Muscle layer of duodenum (tissue), 2 donors: ENCODE data around the gene TMEM132C.

Experiments
- H3K27ac ChIP-seq: one replicate; pipeline ENCODE4 v1.7.0; 2013; ENCODE audit warnings: mild to moderate bottlenecking, low read length
- H3K27me3 ChIP-seq: one replicate; pipeline ENCODE4 v1.7.0; 2013; ENCODE audit warnings: low read depth, mild to moderate bottlenecking, control low read depth, low read length
- H3K36me3 ChIP-seq, 2 donors: one replicate each; pipeline ENCODE4 v1.7.0; 2013; ENCODE audit warnings: low read length in 2 of 2, control low read depth in 1 of 2, mild to moderate bottlenecking in 1 of 2; ENCODE audit not compliant: insufficient read depth in 2 of 2, control insufficient read depth in 1 of 2
- H3K4me1 ChIP-seq, 2 donors: one replicate each; pipeline ENCODE4 v1.7.0; 2013; ENCODE audit warnings: low read length in 2 of 2, mild to moderate bottlenecking in 2 of 2, control low read depth in 1 of 2, moderate library complexity in 1 of 2; ENCODE audit not compliant: insufficient read depth in 2 of 2, control insufficient read depth in 1 of 2
- H3K4me3 ChIP-seq, 2 donors: one replicate each; pipeline ENCODE4 v1.7.0; 2013; ENCODE audit warnings: low read length in 2 of 2, low read depth in 1 of 2, mild to moderate bottlenecking in 1 of 2
- H3K9me3 ChIP-seq, 2 donors: one replicate each; pipeline ENCODE4 v1.7.0; 2013; ENCODE audit warnings: low read length in 2 of 2, control low read depth in 1 of 2, mild to moderate bottlenecking in 1 of 2; ENCODE audit not compliant: control insufficient read depth in 1 of 2
- donor health status: healthy.

The TMEM132C gene

DNA sequence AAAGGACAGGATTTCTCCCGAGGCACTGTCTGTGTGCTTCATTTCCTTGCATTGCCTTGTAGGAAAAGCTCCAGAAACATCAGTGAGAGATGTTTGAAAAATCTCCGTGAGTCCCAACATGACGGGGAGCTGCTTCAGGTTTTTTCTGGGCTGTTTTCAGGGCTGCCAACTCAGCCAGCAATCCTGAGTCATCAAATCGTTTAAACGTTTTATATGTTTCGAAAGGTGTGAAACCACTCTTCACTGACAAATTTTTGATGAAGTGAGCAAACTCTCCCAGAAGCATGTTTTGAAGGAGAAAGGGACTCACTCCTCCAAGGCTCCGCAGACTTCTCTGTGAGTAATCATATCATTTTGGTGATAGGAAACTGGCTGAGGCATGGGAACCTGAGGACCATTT lies 240.5 kb downstream of the TMEM132C start:
- no peaks in the 10 kb centered on the region for H3K27me3 ChIP-seq
- peaks cover 3 to 39% of the 10 kb centered on the region in 2 donors for H3K9me3 ChIP-seq
- H3K4me3 ChIP-seq: no peak overlapping the region
- no peak overlapping the region for H3K27ac ChIP-seq
- H3K36me3 ChIP-seq: no peaks in the 10 kb centered on the region
- no peaks in the 10 kb centered on the region for H3K4me1 ChIP-seq

DNA sequence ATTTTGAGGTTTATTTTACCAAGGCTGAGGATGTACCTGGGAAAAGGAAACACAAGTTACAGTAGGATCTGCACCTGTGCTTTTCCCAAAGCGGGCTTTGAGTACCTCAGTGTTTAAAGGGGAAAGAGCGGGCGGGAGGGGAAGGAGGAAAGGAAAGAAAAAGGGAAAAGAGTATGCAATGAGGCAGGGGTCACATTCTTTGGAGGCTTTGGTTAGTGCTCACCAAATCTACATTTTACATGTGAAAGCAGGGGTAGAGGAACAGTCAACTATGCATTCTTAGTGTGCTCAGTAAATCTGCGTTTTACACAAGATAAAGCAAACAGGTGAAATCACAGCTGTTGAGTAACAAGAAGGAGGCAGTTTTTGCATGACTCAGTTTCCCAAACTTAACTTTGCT lies 242.2 kb downstream of the TMEM132C start:
- H3K36me3 ChIP-seq: no peaks in the 10 kb centered on the region
- H3K27ac ChIP-seq: no peak overlapping the region
- no peaks in the 10 kb centered on the region for H3K4me1 ChIP-seq
- H3K27me3 ChIP-seq: no peaks in the 10 kb centered on the region
- peaks cover 3 to 39% of the 10 kb centered on the region in 2 donors for H3K9me3 ChIP-seq
- no peak overlapping the region for H3K4me3 ChIP-seq

- no peak overlapping the region for H3K27ac ChIP-seq
- peaks cover 0 to 28% of the 10 kb centered on the region in 2 donors for H3K9me3 ChIP-seq
- no peaks in the 10 kb centered on the region for H3K27me3 ChIP-seq
- no peaks in the 10 kb centered on the region for H3K36me3 ChIP-seq
- H3K4me1 ChIP-seq: no peaks in the 10 kb centered on the region
- H3K4me3 ChIP-seq: no peak overlapping the region
Observed at GRCh38 chr12:128510511-128510910, 243.5 kb downstream of the TMEM132C start.

DNA sequence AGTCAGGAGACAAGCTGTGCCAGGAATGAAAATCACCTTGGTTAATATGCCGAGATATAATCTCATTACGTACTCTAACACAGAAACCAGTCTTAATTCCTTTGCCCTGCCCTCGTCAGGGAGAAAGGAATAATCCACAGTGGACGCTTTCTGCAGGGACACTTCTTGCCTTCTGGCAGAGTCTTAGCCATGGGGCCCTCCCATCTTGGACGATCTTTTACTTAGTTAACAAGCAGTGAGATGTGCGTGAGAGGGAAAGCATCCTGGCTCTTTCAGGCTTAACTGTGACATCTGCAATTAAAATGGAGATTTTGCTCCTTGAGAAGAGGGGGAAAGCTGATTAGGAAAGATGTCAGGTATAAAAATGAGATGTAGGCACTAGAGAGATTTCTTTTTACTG lies 246.4 kb downstream of the TMEM132C start:
- H3K36me3 ChIP-seq: no peaks in the 10 kb centered on the region
- no peaks in the 10 kb centered on the region for H3K4me1 ChIP-seq
- peaks cover 0 to 19% of the 10 kb centered on the region in 2 donors for H3K9me3 ChIP-seq
- no peak overlapping the region for H3K4me3 ChIP-seq
- H3K27ac ChIP-seq: no peak overlapping the region
- H3K27me3 ChIP-seq: no peaks in the 10 kb centered on the region

- H3K4me3 ChIP-seq: no peak overlapping the region
- H3K9me3 ChIP-seq: peaks cover 0 to 15% of the 10 kb centered on the region in 2 donors
- H3K4me1 ChIP-seq: no peaks in the 10 kb centered on the region
- H3K36me3 ChIP-seq: no peaks in the 10 kb centered on the region
- no peaks in the 10 kb centered on the region for H3K27me3 ChIP-seq
- H3K27ac ChIP-seq: no peak overlapping the region
Observed at GRCh38 chr12:128513831-128514230, 246.9 kb downstream of the TMEM132C start.

- Histone ChIP-seq H3K4me3 (no peak overlapping the region), H3K27me3 (no peaks in the 10 kb centered on the region), H3K9me3 (peaks cover 0 to 2% of the 10 kb centered on the region in 2 donors), H3K27ac (no peak overlapping the region), H3K36me3 (no peaks in the 10 kb centered on the region), H3K4me1 (no peaks in the 10 kb centered on the region)
Observed at GRCh38 chr12:128518644-128519043, 251.7 kb downstream of the TMEM132C start.

GRCh38 chr12:128519426-128519825 lies 252.5 kb downstream of the TMEM132C start:
- Histone ChIP-seq H3K9me3 (peaks cover 0 to 2% of the 10 kb centered on the region in 2 donors), H3K27ac (no peak overlapping the region), H3K36me3 (no peaks in the 10 kb centered on the region), H3K27me3 (no peaks in the 10 kb centered on the region), H3K4me3 (no peak overlapping the region), H3K4me1 (no peaks in the 10 kb centered on the region)

DNA sequence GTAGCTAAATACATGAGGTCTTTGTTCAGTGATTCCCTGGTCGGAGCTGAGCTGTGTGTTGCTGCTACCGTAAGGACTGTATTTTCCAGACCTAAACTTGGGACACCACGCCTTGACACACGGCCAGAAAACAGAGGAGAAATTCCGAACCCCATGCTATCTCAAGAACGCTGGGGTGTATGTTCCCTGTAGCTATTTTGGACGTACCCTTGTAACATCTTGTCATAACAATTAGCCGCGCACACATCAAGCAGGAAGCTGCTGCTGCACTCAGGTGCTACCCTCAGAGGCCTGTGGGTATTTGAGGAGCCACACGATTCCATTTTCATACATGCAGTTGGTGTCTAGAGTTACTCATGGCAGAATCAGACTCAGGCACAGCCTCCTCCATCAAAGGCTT lies 255.0 kb downstream of the TMEM132C start:
- Histone ChIP-seq H3K36me3 (no peaks in the 10 kb centered on the region), H3K4me3 (no peak overlapping the region), H3K27ac (no peak overlapping the region), H3K27me3 (no peaks in the 10 kb centered on the region), H3K9me3 (peaks cover 0 to 2% of the 10 kb centered on the region in 2 donors), H3K4me1 (no peaks in the 10 kb centered on the region)

DNA sequence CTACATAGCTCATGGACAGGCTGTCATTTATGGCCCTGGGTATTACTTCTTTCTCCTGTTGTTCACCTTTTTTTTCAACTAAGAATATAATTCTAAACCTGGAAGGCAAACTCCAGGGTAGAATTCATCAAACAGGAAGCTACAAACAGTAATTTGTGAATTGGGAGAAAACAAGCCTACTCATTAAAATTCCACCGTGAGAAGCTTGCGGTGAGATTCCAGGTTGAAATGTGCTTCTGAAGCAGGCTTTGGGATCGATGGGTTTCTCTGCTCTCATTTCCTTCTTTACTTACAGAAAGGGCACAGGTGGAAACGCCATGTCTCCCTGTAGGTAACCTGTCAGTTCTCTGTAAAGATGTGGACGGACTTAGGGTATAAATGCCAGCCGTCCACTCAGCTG lies 257.5 kb downstream of the TMEM132C start:
- no peak overlapping the region for H3K4me3 ChIP-seq
- no peaks in the 10 kb centered on the region for H3K36me3 ChIP-seq
- H3K27ac ChIP-seq: no peak overlapping the region
- no peaks in the 10 kb centered on the region for H3K27me3 ChIP-seq
- no peaks in the 10 kb centered on the region for H3K4me1 ChIP-seq
- H3K9me3 ChIP-seq: peaks cover 0 to 2% of the 10 kb centered on the region in 2 donors

DNA sequence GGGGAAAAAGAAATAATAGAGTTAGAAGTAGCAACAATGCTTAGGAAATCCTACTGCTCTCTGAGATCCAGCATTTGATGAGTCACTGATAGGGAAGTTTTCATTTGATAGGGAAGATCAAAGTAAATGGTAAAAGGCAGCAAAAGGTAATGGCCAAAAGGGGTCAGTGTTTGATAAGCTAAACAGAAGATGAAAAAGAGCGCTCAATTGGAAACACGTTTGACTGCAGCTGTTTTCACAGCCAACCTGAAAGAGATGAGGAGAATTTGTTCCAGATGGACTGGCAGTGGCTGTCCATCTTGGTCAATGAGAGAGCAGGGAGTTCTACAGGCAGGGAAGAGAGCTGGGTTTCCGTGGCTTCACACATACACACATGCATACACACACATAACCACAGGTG lies 264.2 kb downstream of the TMEM132C start:
- H3K9me3 ChIP-seq: no peaks in the 10 kb centered on the region
- no peak overlapping the region for H3K27ac ChIP-seq
- H3K4me3 ChIP-seq: no peak overlapping the region
- no peaks in the 10 kb centered on the region for H3K36me3 ChIP-seq
- no peaks in the 10 kb centered on the region for H3K4me1 ChIP-seq
- H3K27me3 ChIP-seq: no peaks in the 10 kb centered on the region

DNA sequence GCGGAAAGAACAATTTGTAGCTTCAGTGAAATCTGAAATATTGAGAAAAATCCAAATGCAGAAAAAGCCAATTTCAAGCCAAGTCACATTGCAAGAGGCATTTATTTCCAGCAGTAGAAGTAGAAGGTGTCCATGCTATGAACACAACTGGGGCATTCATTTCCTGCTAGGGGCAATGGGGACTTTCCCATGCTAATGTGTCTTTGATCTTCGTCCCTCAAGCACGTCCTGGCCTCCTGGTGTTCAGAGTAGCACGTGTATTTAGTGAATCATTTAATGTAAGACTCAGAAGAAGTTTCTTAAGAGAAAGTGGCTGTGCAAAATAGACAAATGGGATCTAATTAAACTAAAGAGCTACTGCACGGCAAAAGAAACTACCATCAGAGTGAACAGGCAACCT lies 267.9 kb downstream of the TMEM132C start:
- Histone ChIP-seq H3K9me3 (peaks cover 0 to 11% of the 10 kb centered on the region in 2 donors), H3K27ac (no peak overlapping the region), H3K27me3 (no peaks in the 10 kb centered on the region), H3K4me1 (no peaks in the 10 kb centered on the region), H3K36me3 (no peaks in the 10 kb centered on the region), H3K4me3 (no peak overlapping the region)

- Histone ChIP-seq H3K36me3 (no peaks in the 10 kb centered on the region), H3K27ac (no peak overlapping the region), H3K4me3 (no peak overlapping the region), H3K9me3 (peaks cover 0 to 11% of the 10 kb centered on the region in 2 donors), H3K27me3 (no peaks in the 10 kb centered on the region), H3K4me1 (no peaks in the 10 kb centered on the region)
Observed at GRCh38 chr12:128536810-128537209, 269.8 kb downstream of the TMEM132C start.
